ENCODE measurements around the gene GABRG3.

DNA sequence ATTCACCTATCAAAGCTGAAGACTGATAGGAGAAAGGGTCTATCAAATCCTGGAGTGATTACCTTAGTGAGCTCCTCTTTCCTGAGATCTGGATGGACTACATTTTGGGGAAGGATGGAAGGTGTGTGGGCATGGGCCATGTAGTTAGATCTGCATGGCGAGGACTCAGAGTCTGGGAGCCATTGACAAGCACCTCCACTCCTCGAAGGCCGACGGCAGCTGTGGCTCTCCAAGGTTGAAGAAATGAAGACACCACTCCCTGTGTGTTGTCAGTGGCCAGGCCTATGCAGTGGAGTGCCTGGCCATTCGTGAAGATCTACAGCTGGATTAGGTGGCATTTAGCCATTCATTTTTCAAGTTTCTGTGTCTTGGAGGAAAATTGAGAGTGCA is 509.2 kb downstream of the GABRG3 start:
- TF ChIP-seq EZH2phosphoT487 (IDR thresholded peaks at IDR 0.05; ENCODE audit: low read depth, severe bottlenecking, unreplicated experiment) (no peak), EZH2 (IDR thresholded peaks at IDR 0.05; ENCODE audit: borderline replicate concordance) (no peak)
- TF ChIP-seq, protein P1, sequence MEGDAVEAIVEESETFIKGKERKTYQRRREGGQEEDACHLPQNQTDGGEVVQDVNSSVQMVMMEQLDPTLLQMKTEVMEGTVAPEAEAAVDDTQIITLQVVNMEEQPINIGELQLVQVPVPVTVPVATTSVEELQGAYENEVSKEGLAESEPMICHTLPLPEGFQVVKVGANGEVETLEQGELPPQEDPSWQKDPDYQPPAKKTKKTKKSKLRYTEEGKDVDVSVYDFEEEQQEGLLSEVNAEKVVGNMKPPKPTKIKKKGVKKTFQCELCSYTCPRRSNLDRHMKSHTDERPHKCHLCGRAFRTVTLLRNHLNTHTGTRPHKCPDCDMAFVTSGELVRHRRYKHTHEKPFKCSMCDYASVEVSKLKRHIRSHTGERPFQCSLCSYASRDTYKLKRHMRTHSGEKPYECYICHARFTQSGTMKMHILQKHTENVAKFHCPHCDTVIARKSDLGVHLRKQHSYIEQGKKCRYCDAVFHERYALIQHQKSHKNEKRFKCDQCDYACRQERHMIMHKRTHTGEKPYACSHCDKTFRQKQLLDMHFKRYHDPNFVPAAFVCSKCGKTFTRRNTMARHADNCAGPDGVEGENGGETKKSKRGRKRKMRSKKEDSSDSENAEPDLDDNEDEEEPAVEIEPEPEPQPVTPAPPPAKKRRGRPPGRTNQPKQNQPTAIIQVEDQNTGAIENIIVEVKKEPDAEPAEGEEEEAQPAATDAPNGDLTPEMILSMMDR (IDR thresholded peaks at IDR 0.05; ENCODE audit: poor library complexity) = no peak
